ENCODE results near the gene UHRF2. TPM values are rescaled to one million over a fixed set of nuclear protein-coding genes. Genes with fewer than 3 reads are reported as not detected.
"Not testable (repeated sequence)": the region's sequence is repeated elsewhere in the genome, so short reads cannot be mapped to it uniquely, and the experiment has no call there.

The UHRF2 gene
- total RNA-seq, 2 donors from 2014 or later, result 56.9 to 76.0 TPM

DNA sequence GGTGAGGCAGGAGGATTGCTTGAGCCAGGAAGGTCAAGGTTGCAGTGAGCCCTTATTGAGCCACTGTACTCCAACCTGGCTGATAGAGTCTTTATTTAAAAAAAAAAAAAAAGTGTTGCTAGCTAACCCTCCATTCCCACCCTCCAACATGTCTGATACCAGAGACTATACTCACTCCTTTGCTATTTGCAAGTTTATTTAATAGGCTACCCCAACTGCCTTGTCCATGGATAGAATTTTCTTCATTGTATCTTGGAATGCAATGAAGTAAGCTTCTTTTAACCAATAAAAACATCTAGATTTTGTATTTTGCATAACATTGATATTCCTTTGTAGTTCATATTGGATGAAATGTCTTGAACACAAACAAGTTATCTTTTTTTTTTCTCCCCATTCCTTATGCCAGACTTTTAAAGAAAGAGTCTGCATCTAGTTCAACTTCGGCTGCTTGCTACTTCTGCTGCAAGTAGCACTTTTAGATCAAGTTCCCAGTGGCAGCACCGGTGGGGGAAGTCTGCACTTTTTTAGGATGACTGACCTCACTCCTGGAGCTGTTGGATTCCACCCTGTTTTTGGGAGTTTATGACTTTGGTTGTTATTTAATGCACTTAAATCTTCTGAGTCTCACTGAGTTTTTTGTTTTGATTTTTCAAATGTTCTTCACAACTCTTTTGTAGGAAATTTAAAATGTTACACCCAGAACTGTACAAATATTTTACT is 112.5 kb downstream of the UHRF2 start:
- H3K9me3 ChIP-seq, result peaks cover 13% of the 10 kb centered on the region
- DNase-seq (ENCODE audit: low spot score) (no peak), ATAC-seq (ENCODE audit: insufficient number of reproducible peaks, low FRiP score, low read depth) (no peak)
- H3K36me3 ChIP-seq, result peaks cover 2% of the 10 kb centered on the region
- H3K4me1 ChIP-seq (ENCODE audit: control insufficient read depth in 1 of 2, low read depth in 2 of 2), result peaks cover 0 to 10% of the 10 kb centered on the region in 2 donors
- no peaks in the 10 kb centered on the region for H3K27me3 ChIP-seq (replicated peaks; ENCODE audit: insufficient read depth)
- no peak overlapping the region for H3K4me3 ChIP-seq
- H3K27ac ChIP-seq, result no peak overlapping the region
- TF ChIP-seq, protein P1, sequence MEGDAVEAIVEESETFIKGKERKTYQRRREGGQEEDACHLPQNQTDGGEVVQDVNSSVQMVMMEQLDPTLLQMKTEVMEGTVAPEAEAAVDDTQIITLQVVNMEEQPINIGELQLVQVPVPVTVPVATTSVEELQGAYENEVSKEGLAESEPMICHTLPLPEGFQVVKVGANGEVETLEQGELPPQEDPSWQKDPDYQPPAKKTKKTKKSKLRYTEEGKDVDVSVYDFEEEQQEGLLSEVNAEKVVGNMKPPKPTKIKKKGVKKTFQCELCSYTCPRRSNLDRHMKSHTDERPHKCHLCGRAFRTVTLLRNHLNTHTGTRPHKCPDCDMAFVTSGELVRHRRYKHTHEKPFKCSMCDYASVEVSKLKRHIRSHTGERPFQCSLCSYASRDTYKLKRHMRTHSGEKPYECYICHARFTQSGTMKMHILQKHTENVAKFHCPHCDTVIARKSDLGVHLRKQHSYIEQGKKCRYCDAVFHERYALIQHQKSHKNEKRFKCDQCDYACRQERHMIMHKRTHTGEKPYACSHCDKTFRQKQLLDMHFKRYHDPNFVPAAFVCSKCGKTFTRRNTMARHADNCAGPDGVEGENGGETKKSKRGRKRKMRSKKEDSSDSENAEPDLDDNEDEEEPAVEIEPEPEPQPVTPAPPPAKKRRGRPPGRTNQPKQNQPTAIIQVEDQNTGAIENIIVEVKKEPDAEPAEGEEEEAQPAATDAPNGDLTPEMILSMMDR (IDR thresholded peaks at IDR 0.05), result no peak

DNA sequence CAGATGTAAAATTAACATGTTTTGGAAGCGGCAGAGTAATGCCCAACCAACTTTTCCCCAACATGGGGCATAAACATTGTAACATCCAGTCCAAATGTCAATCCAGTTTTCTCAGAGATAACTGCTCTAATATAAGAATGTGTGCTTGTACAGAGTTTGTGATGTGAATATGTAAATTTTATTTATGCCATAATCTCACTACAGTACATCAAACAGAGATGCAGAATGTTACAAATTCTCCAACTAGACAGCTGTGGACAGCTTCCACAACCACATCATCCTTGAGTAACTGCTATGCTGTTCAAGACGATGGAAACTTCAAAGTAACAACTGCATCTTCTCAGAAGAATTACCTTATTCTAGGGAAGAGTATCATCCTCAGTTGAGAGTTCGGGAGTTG is 122.6 kb downstream of the UHRF2 start:
- DNase-seq (ENCODE audit: low spot score) (no peak), ATAC-seq (ENCODE audit: insufficient number of reproducible peaks, low FRiP score, low read depth) (no peak)
- TF ChIP-seq, protein P1 (IDR thresholded peaks at IDR 0.05), result no peak
- no peaks in the 10 kb centered on the region for H3K27me3 ChIP-seq (replicated peaks; ENCODE audit: insufficient read depth)
- H3K4me1 ChIP-seq (ENCODE audit: control insufficient read depth in 1 of 2, low read depth in 2 of 2), result no peaks in the 10 kb centered on the region
- H3K9me3 ChIP-seq, result no peaks in the 10 kb centered on the region
- H3K4me3 ChIP-seq, result no peak overlapping the region
- H3K36me3 ChIP-seq, result no peaks in the 10 kb centered on the region
- H3K27ac ChIP-seq, result no peak overlapping the region

DNA sequence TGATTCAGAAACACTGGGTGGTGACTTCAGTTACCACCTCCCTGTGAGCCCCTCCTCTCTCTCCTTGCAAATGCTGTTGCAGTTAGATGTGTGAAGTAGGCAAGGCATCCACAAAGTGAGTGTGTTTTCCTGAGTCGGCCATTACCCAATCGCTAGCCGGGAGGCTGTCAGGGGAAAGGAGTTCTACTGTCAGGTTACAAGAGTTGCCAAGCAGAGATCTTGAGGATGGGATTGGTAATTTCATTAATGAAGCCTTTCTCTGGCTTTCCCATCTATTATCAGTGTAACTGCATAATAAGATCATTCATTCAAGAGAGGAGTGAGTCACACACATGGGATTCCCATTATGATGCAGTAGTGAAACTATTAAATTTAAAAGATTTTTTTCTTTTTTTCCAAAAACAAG is 125.7 kb downstream of the UHRF2 start:
- Histone ChIP-seq H3K27me3 (replicated peaks; ENCODE audit: insufficient read depth) (no peaks in the 10 kb centered on the region), H3K4me1 (ENCODE audit: control insufficient read depth in 1 of 2, low read depth in 2 of 2) (no peaks in the 10 kb centered on the region), H3K36me3 (no peaks in the 10 kb centered on the region), H3K9me3 (no peaks in the 10 kb centered on the region), H3K27ac (no peak overlapping the region), H3K4me3 (no peak overlapping the region)
- no peak for DNase-seq (ENCODE audit: low spot score)
- ATAC-seq (ENCODE audit: insufficient number of reproducible peaks, low FRiP score, low read depth), result no peak
- TF ChIP-seq, protein P1 (IDR thresholded peaks at IDR 0.05), result no peak

DNA sequence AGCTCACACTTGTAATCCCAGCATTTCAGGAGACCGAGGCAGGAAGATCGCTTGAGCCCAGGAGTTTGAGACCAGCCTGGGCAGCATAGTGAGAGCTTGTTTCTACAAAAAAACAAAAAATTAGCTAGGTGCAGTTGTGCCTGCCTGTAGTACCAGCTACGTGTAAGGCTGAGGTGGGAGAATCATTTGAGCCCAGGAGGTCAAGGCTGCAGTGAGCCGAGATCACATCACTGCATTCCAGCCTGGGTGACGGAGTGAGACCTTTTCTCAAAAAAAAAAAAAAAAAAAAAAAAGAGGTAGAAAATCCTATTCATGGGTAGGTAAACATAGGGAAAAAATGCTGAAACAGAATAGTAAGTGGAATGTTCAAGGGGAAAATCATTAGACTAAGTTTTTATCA is 129.6 kb downstream of the UHRF2 start:
- not testable (repeated sequence) for H3K4me3 ChIP-seq; H3K27ac ChIP-seq; H3K9me3 ChIP-seq; ATAC-seq (ENCODE audit: insufficient number of reproducible peaks, low FRiP score, low read depth); H3K36me3 ChIP-seq; H3K4me1 ChIP-seq (ENCODE audit: control insufficient read depth in 1 of 2, low read depth in 2 of 2); DNase-seq (ENCODE audit: low spot score); H3K27me3 ChIP-seq (replicated peaks; ENCODE audit: insufficient read depth)

DNA sequence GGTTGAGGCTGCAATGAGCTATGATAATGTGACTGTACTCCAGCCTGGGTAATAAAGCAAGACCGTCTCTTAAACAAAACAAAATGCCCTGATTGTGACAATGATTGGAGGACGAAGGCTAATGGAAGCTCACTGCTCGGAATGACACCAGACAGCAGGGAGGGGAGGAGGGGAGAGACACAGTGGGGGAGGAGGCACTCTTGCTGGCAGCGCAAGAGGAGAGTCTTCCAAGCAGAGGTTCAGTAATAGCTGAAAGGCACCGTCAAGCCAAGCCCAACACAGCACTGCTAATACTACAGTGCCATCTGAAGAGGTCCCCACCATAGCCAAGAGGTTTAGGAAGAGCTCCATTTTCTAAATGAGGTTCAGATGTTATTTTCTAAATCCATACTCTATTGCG is 130.2 kb downstream of the UHRF2 start:
- Histone ChIP-seq H3K9me3 (no peaks in the 10 kb centered on the region), H3K4me3 (no peak overlapping the region), H3K27me3 (replicated peaks; ENCODE audit: insufficient read depth) (no peaks in the 10 kb centered on the region), H3K4me1 (ENCODE audit: control insufficient read depth in 1 of 2, low read depth in 2 of 2) (no peaks in the 10 kb centered on the region), H3K36me3 (no peaks in the 10 kb centered on the region), H3K27ac (no peak overlapping the region)
- TF ChIP-seq, protein P1 (IDR thresholded peaks at IDR 0.05), result no peak
- DNase-seq (ENCODE audit: low spot score), result no peak
- ATAC-seq (ENCODE audit: insufficient number of reproducible peaks, low FRiP score, low read depth), result no peak
